GM19467 (cell line): ENCODE data around the gene GALNT14.

ENCODE experiments used
- ATAC-seq: cut with Tn5 transposase; IDR thresholded peaks from one replicate; pipeline ENCODE4 v1.9.1; 2021; ENCODE audit warnings: mild to moderate bottlenecking, moderate library complexity; ENCODE audit not compliant: unreplicated experiment

Gene GALNT14

DNA sequence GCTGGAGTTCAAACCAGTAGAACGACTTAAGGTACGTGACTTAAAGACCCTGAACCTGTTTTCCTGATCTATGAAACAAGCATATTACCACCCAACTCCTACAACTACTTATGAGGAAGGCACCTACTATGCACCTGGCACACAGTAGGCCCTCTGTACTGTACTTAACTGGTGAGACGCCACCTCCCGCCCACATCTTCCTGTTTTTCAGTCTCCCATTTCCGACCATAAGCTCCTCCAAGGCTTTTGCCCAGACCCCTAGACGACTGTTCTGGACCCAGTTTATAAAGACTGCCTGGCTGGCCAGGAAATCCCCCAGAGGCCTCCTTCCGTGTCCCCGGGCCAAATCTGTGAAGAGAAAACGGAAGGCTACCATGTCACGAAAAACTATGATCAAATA is 1.5 kb downstream of the GALNT14 start:
- no peak for ATAC-seq

DNA sequence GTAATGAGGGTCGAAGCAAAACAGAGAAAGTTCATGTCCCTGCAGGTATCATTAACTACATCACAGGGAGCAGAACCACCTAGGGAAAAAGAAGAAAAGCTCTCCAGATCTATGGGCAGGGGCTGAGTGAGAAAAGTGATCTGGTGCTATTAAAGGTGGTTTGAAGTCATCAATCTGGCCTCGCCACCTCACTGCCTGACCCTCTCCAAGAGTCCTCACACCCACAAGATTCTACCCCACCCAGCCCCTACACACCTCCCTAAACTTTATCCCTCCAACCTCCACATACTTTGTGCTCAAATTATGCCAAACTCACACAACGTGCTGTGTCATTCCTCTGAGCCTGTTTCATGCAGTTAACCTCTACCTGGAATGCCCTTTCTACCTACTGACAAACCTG is 2.2 kb downstream of the GALNT14 start:
- no peak for ATAC-seq

DNA sequence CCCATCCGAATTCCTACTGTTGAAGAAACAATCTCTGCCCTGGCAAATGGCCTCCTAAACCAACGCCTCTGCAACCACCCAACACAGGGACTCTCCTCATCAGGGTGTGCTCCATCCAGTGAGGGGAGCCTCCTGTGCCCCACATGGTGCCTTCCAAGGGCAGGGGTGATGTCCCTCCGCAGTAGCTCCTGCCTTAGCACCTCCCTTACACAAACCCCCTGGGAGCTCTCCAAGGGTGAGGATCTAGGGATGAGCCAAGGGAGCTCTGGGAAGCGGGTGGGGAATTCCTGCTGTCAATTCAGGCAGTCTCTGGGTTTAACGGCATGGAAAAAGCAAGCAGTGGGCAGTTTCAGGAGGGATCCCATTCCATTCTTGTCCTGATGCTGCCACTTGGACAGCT is 3.8 kb downstream of the GALNT14 start:
- ATAC-seq, result no peak

DNA sequence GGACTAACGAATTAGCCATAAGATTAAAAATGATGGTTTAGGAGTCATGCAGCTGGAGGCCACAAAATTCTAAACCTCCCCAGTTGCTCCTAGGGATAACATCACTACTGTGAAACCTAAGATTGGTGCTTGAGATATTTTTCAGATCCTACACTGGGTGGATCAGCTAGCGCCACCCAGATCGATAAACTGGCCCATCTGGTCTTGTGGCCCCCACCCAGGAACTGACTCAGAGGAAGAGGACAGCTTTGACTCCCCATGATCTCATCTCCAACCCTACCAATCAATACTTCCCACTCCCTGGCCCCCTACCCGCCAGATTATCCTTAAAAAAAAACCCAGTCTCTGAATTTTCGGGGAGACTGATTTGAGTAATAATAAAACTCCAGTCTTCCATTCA is 5.5 kb downstream of the GALNT14 start:
- ATAC-seq, result no peak

DNA sequence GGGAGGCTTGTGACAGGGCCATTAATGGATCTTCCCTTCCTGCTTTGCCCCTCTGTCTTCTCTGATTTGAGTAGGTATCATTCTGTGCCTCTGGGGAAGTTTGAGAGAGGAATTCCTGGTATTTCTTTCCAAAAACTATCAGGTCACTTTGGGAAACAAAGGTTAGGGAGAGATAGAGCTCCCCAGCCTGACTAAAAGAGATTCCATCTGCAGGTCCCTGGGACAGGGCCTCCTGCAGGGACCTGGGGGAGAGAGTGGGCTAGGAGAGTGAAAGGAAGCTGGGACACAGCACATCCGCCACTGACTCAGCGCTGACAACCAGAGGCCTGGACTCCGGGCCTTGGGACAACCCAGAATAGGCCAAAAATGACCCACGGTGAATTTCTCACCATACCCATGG is 6.4 kb downstream of the GALNT14 start:
- no peak for ATAC-seq

DNA sequence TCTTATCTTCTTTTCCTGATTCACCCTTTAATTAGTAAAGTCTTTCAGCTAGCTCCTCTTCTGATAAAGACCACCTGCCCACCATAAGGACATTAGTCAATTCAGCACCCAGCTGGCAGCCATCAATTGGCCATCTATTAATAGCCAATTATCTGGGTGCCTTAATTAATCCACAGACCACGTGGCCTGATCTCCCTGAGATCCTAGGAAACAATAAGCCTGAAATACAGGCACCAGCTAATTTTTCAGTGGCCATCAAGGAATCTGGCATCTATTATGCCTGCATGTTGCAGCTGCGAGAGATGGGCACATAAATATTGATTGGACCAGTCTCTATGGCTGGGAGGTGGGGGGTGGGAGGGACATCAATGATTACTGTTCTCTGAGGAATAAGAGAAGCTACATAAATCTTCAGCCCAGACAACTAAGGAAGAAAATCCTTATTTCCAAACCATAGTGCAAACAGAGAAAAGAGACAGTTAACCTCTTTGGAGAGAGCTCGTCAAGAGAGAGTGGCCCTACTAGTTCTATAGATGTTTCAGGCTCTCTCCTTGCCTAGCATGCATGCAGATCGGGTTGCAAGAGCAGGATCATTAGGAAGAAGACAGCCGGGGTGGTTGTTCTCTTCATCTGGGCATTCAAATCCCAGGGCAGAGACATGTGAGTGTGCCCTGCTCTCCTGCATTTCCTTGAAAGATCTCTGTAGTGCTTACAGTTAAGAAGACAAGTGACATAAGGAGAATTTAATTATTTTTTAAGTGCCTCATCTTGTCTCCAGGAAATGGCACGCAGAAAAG is 8.7 kb downstream of the GALNT14 start:
- ATAC-seq, result no peak

DNA sequence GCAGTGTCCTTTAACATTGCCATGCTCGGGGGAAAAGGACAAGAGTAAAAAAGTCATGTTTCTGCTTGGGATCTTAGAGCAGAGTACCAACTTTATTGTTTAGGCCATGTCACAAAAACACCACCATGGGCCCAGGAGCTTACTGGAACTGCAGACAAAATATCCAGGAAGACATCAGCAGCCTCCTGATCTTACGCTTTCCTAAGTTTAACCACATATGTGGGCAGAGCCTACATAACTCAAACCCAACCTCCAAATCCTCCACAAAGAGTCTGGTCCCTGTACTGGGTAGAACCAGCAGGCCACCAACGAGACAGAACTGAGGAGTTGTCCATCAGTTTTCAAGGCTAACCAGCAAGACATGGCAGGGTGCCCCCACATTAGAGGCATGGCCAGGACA is 10.3 kb downstream of the GALNT14 start:
- no peak for ATAC-seq

DNA sequence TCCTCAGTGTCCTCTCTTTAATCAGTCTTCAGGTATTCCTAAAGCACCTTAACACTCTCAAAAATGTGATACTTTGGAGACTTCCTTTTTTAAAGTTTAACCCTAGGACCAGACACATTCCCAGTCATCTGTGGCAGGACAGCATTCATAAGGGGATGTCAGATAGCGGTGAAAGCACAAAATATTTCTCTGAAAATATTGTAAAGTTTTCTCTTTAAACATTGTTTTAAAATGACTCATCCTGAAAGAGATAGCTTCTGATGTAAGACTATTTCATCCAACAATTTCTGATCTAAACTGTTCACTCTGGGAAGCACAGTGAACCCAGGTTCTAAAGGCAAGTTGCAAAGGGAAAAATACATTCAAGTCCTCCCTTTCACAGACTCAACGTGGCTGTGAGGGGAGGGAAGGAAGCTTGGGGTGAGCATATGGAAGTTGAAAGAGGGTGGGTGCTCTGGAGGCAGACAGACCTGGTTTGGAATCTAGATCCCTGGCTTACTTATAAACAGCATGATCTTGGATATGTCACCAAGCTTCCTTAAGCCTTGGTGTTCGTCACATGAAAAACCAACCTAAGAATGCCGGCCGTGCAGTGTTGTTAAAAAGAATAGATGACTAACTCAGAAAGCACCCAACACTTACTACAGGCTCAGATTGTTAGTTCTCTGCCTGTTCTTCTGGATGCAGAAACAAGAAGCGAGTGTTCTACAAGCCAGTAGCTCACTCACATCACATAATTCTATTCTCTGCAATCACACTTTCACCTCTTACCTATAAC is 12.1 kb downstream of the GALNT14 start:
- ATAC-seq, result no peak

DNA sequence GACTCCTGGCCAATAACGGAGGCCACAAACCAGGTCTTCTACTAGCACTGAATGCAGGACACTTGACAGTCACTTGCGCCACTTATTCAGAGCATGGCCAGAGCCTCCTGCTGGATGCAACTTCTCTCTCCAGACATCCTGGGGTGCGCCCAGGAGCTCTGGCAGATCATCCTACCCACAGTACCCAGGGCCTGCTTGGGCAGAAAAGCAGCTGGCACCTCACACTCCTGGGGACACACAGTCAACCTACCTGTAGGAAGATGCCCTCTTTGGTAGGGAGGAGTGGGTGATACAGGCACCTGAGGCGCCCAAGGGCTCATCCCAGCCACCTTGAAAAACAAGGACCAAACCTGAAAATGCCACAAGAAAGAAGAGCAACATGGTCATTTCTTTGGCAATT is 13.3 kb downstream of the GALNT14 start:
- no peak for ATAC-seq

DNA sequence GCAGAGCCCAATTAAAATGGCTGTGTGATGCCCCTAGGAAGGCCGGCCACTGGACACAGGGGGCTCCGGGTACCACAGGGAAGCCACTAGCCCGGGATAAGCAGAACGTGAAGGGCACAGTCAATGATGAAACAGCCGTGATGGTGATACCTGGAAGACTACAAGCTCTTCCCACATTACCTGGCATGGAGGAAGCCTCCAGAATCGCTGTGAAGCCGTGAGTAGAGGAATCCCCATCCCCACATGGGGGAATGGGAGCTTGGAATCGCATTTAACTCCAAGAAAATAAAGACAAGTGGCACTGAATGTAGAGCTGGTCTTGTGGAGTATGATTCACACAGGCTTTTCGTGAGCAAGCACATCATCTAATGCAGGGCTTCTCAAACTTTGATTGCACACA is 16.1 kb downstream of the GALNT14 start:
- ATAC-seq, result no peak

DNA sequence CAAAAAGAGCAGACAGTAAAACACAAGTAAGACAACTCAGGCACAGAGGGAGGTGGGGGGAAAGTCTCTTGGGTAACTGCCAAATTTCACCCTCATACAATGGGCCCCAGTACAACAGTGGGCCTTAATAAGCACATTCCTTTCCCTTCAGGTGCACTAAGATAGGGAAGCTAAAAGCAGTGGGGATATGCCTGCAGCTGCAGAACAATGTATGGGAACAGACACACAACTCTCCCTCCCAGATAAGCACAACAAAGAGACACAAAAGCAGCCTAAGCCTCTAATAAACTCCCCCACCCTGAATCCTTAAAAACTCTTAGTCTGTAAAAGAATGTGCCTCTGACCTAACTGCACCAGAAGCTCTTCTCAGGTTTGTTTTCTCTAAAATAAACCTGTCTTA is 24.5 kb downstream of the GALNT14 start:
- ATAC-seq, result no peak

DNA sequence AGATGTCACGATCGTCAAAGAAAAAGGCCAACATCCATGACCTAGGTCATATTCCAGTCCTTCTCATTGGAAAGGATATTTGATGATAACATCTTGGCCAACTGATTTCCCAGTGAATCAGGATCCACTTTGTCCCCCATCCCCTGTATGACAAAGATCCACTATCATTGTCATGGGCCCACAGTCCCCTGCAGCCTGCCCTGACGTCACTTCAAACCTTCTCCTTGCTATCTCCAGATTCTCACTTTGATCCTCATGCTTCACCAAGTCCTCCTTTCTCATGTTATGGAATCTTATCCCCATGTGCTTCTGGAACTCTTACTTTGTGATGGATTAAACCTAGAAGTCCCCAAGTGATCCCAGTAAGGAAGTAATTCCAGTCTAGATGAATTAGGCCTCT is 25.7 kb downstream of the GALNT14 start:
- no peak for ATAC-seq

DNA sequence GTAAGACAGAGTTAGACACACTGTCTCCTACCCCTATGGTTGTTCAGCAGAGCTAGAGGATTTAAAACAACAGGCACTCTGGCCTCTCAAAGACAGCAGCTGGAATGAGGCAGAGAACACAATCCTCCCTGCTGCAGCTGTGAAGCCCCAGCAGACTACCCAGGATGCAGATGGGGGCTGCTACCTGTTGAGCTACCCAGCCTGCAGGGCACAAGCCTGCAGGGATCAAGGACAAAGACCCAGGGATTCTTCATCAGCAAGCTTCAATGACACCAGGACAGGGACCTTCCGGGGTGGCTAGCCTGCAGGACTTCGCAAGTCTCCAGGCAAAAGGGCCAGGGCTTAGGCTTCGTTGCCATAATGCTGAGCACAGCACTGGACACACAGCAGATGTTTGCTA is 27.2 kb downstream of the GALNT14 start:
- ATAC-seq, result no peak

DNA sequence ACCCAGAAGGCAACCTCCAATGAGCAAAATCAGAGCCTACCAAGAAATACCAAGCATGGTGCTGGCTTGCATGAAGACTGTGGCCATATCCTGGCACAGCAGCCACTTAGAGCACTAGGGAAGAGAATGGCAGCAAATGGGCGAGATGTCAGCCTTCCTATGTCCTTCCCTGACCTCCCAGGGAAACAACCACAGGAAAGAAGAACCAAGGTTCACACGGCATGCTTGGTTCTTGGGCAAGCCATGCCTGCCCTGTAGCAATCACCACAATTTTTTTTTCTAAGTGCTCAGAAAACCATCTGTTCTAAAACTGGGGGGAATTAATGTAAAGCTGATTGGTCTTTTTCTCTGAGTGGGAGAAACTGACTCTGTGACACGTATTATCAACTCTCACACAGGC is 27.8 kb downstream of the GALNT14 start:
- no peak for ATAC-seq

DNA sequence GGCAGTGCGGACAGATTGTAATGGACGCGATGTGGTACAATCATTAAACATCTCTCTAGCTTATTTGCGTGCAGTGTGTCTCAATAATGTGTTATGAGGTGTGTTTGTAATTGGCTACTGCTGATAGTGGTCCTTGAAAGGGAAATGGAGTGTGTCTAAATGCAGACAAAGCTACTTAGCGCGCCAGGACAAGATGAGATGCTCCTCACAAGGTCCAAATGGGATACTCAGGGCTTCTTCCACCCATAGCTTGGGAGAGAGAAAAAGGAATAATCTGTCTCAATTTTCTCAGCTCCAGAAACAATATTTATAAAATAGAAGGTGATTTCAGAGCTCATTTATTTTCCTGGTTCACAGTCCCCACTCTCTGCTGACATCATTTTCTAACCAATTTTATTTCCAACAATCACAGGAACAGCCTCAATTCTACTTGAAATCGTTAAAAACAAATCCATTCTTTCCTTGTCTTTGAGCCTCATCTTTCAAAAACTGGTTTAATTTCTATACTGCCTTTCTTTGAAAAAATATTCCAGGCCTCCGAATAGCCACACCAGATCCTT is 28.5 kb downstream of the GALNT14 start:
- ATAC-seq, result no peak

DNA sequence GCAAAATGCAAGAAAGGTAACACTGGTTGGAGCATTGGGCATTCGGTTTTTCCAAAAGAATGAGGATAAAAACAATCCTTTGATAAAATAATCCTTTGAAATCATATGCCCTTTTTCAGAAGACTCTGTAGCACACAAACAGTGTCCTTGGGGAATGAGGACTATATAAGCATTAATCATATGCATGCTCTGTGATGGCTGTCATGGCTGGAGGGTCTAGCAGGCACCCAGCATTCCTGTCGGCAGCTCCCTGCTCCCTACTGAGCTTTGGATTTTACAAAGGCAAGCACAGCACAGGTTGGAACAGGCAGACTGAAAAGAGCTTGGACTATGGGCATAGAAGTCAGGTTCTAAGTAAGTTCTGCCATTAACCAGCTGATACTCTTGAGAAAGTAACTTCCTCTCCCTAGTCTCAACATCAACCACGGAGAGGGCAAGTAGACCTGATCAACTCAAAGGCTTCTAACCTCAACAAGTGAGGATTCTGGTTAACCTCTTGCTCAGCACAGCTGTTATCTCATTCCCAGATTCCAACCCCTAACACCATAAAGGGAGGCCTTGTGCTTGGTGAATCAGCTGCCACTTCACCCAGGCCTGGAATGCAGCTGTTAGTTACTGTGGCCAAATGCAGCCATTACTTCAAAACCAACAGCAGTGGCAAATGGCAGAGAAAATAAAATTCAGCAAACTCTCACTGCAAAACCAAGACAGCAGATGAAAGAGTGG is 29.5 kb downstream of the GALNT14 start:
- no peak for ATAC-seq

DNA sequence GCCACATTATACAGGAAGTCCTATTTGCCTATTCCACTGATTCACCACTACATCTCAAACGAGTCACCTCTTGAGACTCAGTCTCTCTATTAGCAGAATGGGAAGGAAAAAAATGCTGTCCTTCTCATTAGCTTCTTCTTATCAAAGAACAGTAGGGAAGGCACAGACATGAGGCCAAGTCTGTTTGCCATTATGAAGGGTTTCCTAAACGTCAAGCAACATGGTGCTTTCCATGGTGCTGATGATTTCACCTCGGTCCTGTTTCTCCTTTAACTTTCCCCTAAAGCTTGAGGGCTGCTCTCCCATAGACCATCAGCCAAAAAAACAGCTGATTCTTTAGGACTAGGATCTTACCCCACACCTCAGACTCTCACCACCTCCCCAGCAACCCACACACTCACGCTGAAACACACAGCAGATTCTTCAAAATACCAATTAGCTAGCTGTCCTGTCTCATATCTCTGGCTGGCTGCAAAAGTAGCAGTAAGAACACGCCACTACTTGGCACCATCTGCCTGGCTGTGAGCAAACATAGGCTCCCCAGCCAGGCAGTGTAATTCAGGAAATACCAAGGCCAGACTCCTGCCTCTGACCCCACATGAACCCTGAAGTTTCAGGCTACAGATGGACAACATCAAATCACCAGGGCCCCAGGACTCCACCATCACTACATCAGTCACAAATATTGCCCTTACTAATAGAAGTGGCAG is 30.5 kb downstream of the GALNT14 start:
- ATAC-seq, result no peak

DNA sequence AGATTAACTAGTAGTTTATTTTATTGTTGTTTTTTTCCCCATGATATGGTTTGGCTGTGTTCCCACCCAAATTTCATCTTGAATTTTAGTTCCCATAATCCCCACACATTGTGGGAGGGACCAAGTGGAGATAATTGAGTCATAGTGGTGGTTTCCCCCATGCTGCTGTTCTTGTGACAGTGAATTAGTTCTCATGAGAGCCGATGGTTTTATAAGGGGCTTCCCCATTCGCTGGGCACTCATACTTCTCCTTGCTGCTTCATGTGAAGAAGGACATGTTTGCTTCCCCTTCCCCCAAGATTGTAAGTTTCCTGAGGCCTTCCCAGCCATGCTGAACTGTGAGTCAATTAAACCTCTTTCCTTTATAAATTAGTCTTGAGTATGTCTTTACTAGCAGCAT is 36.5 kb downstream of the GALNT14 start:
- ATAC-seq, result no peak

DNA sequence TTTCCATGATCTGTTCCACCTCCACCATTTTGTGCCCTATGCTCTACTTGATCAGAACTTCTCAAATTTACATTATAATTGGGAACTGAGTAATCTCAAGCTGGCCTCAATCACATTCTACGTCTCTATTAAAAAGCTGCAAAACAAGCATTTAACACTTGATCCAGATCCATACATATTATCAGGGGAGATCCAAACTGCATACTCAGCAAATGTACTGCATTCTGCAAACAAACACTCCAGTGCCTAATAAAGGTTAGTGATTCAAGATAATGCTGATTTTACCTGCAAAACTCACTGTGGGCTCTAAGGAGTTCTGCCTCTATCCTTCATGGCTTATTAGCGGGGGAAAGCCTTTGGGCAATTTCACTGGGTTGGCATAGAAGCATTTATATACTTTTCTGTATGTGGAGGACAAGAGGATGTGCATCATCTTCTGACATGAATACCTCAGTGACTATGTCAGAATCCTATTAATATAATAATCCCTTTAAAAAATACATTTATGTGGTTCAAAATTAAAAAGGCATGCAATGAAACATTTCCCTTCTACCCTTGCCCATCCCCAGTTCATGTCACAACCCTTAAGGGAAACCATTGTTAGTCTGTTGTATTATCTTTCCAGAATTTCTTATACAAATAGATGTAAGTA is 40.2 kb downstream of the GALNT14 start:
- ATAC-seq, result no peak

DNA sequence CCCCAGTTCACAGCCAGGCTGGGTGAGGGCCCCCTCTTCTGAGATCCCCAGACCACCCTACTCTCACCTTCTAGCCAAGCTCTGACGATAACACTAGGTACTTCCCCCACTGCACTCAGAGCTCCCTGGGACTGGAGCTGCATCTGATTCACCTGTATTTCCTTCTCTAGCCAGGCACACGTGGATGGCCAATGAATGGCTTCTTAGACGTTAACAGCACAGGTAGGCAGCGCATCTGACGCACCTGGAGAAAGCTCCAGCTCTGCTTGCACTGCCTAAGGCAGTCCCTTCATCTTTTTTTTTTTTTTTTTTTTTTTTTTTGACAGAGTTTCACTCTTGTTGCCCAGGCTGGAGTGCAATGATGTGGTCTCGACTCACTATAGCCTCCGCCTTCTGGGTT is 48.1 kb downstream of the GALNT14 start:
- ATAC-seq, result no peak
